ENCODE data around the gene GUCY2D.

GRCh38 chr17:8052256-8053252, 50.1 kb downstream of the GUCY2D start:
- TF ChIP-seq CTCF (conservative IDR thresholded peaks at IDR 0.05) (no peak), ZFX (IDR thresholded peaks at IDR 0.05) (no peak)
